LNCaP clone FGC (cell line): ENCODE data around the gene HES5.
"Not testable (repeated sequence)": the region's sequence is repeated elsewhere in the genome, so short reads cannot be mapped to it uniquely, and the experiment has no call there.

Experiments
- DNase-seq: peaks from one replicate; pipeline ENCODE4 v3.0.0-alpha.2; 2011; ENCODE audit warnings: low read depth
- H3K4me3 ChIP-seq: 2 replicates; pipeline ENCODE4 v1.5.1; 2011; ENCODE audit warnings: mild to moderate bottlenecking, low read depth, low read length, control low read depth
- CTCF ChIP-seq: IDR thresholded peaks from 2 replicates; pipeline ENCODE4 v1.5.1; 2012; ENCODE audit warnings: mild to moderate bottlenecking; ENCODE audit not compliant: control insufficient read depth, insufficient read depth; ENCODE audit errors: extremely low read depth

The HES5 gene, protein sequence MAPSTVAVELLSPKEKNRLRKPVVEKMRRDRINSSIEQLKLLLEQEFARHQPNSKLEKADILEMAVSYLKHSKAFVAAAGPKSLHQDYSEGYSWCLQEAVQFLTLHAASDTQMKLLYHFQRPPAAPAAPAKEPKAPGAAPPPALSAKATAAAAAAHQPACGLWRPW

GRCh38 chr1:2529784-2530512 is at the start of gene HES5:
TSS of gene HES5 (minus strand) at chr1:2530263. CDS start at chr1:2530164, 99 bp downstream.
- DNase-seq, result no peak
- H3K4me3 ChIP-seq, result no peak within 1 kb of the TSS
- no peak for TF ChIP-seq CTCF

DNA sequence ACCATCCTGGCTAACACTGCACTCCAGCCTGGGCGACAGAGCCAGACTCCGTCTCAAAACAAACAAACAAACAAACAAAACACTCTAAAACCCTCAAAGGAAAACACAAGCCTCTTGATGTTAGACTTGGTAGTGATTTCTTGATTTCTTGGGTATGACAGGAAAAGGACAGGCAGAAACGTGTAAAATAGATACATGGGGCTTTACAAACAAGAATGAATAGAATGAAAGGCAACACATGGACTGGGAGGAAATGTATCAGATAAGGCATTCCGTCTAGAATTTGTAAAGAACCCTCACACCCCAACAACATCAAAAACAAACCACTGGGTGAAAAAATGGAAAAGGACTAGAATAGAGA is 48.7 kb upstream of the HES5 start:
- H3K4me3 ChIP-seq, result no peak overlapping the region
- TF ChIP-seq CTCF, result no peak
- DNase-seq, result no peak

DNA sequence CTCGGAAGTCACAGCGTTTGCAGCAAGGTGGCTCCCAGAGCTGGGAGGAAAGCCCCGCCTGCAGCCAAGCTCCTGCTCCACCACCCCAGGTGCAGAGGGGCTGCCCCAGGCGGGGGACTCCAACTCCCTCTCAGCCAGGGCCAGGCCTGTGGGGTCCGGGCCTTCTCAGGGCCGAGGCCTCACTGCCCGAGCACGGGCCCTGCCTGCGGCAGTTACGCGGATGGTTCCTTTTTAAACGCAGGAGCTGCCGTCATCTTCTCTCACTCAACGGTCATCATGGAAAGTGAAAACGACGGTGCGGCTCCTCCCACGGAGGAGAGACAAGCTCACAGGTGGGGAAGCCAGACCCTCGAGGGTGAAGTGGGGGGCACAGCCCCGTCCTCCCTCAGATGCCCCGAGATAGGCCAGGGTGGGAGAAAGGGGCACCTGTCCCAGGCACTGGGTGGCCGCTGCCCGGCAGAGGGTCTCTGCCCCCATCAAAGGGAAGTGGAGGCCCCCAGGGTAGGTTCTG is 47.6 kb upstream of the HES5 start:
- not testable (repeated sequence) for H3K4me3 ChIP-seq, DNase-seq

- no peak overlapping the region for H3K4me3 ChIP-seq
- TF ChIP-seq CTCF, result no peak
- no peak for DNase-seq
These were observed 46.0 kb upstream of the HES5 start for GRCh38 chr1:2575801-2576663.

- no peak for TF ChIP-seq CTCF
- DNase-seq, result no peak
- H3K4me3 ChIP-seq, result no peak overlapping the region
These were observed 44.3 kb upstream of the HES5 start for GRCh38 chr1:2574350-2574749.

GRCh38 chr1:2573250-2573920 is 43.3 kb upstream of the HES5 start:
- no peak for TF ChIP-seq CTCF
- H3K4me3 ChIP-seq, result no peak overlapping the region
- DNase-seq, result no peak

- no peak overlapping the region for H3K4me3 ChIP-seq
- TF ChIP-seq CTCF, result no peak
- DNase-seq, result no peak
These were observed 41.3 kb upstream of the HES5 start for GRCh38 chr1:2571348-2571747.
